Measurements from ENCODE around the gene BRIP1.

- TF ChIP-seq EP300 (IDR thresholded peaks at IDR 0.05; ENCODE audit: borderline replicate concordance in 1 of 2, control insufficient read depth in 1 of 2, low read depth in 2 of 2, low read length in 2 of 2) (no peak), POLR2AphosphoS5 (IDR thresholded peaks at IDR 0.05; ENCODE audit: low read length) (no peak), RBBP5 (conservative IDR thresholded peaks at IDR 0.05) (no peak)
Observed at GRCh38 chr17:61668486-61668885, 194.8 kb downstream of the BRIP1 start.
